Measurements from ENCODE around the gene MDN1. TPM values are rescaled to one million over a fixed set of nuclear protein-coding genes. Genes with fewer than 3 reads are reported as not detected.

Gene MDN1, protein sequence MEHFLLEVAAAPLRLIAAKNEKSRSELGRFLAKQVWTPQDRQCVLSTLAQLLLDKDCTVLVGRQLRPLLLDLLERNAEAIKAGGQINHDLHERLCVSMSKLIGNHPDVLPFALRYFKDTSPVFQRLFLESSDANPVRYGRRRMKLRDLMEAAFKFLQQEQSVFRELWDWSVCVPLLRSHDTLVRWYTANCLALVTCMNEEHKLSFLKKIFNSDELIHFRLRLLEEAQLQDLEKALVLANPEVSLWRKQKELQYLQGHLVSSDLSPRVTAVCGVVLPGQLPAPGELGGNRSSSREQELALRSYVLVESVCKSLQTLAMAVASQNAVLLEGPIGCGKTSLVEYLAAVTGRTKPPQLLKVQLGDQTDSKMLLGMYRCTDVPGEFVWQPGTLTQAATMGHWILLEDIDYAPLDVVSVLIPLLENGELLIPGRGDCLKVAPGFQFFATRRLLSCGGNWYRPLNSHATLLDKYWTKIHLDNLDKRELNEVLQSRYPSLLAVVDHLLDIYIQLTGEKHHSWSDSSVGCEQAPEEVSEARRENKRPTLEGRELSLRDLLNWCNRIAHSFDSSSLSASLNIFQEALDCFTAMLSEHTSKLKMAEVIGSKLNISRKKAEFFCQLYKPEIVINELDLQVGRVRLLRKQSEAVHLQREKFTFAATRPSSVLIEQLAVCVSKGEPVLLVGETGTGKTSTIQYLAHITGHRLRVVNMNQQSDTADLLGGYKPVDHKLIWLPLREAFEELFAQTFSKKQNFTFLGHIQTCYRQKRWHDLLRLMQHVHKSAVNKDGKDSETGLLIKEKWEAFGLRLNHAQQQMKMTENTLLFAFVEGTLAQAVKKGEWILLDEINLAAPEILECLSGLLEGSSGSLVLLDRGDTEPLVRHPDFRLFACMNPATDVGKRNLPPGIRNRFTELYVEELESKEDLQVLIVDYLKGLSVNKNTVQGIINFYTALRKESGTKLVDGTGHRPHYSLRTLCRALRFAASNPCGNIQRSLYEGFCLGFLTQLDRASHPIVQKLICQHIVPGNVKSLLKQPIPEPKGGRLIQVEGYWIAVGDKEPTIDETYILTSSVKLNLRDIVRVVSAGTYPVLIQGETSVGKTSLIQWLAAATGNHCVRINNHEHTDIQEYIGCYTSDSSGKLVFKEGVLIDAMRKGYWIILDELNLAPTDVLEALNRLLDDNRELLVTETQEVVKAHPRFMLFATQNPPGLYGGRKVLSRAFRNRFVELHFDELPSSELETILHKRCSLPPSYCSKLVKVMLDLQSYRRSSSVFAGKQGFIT (N-terminal part only)
- 19.5 and 24.0 TPM in 2 replicates for total RNA-seq

DNA sequence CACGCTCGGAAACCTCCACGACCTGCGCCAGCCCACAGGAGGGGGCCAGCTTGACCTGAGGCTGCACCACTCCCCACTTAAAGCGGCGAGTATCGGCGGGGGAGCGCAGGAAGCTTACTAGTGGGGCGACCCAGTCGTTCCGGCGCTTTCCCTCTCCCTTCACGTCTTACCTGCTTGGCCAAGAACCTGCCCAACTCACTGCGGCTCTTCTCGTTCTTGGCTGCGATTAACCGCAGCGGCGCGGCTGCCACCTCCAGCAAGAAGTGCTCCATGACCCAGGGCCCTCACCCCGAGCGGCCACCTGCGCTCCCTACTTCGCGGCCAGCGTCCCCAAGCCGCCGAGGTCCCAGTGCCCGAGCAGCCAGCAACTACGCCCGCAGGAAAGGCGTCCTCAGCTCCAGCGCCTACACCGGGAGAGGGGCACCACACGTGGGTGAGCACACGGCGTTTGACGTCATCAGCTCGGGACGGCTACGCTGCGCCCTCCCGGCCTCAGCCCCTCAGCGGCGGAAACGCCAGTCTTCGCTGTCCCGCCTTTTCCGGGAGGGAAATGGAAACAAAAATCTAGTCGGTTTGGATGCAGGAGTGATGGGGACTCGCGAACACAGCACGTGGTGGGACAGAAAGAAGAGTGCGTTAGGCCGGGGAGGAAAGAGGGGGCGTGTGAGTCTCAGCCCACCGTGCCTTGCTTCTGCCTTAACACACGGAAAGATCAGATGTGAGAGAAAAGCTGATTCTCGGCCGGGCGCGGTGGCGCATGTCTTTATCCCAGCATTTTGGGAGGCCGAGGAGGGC lies at the start of gene MDN1:
Gene MDN1 (minus strand): TSS at position 459 of the 795 bp plus-strand sequence. CDS start 187 bp downstream, at position 272.

DNA sequence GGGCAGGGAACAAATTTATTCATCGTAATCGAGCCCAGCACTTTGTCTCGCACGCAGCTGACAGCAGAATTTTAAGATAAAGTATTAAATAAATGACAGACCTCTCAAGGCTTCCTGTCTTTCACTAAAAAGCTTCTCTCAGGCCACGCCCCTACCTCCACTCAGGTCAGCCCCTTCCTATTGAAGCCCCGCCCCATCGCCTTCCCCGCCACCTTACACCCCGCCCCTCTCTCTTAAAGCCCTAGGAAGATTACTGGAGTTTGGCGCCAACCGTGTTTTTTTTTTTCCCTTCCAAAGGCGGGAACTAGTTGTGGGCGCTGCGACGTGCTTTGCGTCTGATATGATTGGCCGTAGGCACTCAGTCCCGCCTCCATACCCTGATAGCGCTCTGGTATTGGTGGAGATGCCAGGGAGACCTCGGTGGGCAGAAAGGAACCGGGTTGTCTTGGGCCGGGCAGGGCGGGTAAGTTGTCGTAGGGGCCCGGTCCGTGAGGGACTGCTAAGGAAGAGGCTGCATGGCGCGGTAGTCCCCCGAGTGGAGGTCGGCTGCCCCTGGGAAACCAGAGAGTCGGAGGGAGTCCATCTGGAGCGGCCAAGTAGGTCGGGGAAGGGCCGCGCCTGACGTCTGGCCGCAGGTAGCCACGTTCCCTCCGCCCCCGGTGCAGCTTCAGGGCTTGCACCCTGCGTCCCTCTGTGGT lies 10.0 kb upstream of the MDN1 start, which contains the start of gene CASP8AP2:
Gene CASP8AP2 (plus strand): TSS at position 409 of the 698 bp plus-strand sequence.

DNA sequence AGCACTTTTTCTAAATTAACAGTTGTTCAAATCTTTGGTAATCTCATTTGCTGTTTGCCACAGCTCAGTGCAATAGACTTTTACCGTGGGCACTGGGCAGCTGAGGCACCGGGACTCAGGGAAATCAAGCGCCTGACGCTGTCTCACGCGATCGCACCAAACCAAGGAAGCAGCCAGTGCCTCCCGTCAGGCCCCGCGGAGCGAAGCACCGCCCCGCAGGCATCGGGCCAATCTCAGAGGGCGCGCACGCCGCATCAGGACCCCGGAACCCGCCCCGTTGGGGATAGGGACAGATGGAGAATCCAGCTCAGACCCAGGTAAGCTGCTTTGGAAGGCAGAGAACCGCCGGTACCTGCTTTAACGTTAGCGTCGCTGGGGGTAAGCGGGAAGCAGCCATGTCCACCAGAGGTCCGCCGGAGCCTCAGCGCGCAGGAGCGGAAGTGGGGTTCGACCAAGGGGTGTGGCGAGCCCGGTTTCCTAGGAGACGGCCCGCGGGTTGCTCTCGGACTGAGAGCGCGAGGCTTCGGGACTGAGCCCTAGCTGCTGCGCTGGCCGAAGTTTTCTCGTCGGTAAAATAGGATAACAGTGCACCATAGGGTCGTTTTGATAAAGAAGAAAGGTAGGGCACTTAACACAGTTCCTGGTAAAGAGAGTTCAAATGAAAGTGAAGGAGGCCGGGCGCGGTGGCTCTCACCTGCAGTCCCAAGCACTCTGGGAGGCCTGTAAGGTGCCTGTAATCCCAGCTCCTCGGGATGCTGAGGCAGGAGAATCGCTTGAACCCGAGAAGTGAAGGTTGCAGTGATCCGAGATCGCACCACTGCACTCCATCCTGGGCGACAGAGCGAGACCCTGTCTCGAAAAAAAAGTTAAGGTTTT lies 181.0 kb downstream of the MDN1 start, which contains the start of gene LYRM2:
Gene LYRM2 (minus strand): TSS at position 428 of the 876 bp plus-strand sequence. CDS start 31 bp downstream, at position 397.

Small RNAs within 50 kb of the gene (small RNA-seq; reads per million reads assigned to genes)
- gene DNAJC19P6 = not detected
- gene RF00019 = not detected

Other genes starting within 250 kb of the MDN1 start
- gene LYRM2, start 181.0 kb downstream of the MDN1 start, total RNA-seq = 31.6 and 34.2 TPM in 2 replicates
- 20.1 and 21.7 TPM in 2 replicates for gene CASP8AP2, start 10.1 kb upstream of the MDN1 start, total RNA-seq
- not detected in 2 replicates for gene GJA10, start 74.7 kb upstream of the MDN1 start, total RNA-seq

Data from articular chondrocyte of knee joint (primary cell).